Activated CD8-positive, alpha-beta memory T cell treated with anti-CD3 and anti-CD28 coated beads, Interleukin-2, amount 10 ng/mL, durations not matched to agents 7 days and 5 days (primary cell): ENCODE measurements around the gene ICOS. TPM values are rescaled to one million over a fixed set of nuclear protein-coding genes. Genes with fewer than 3 reads are reported as not detected.
A peak's percentile ranks its signal among the peaks of the same experiment; 100 is the strongest.

ENCODE experiments used
- ATAC-seq: fragments of 150-1000 bp; cut with Tn5 transposase; one replicate; pipeline ENCODE4 v1.10.0; 2021; ENCODE audit warnings: moderate library complexity
- CTCF ChIA-PET: fragments of 350-600 bp; sonication (Branson Sonifier 250); formaldehyde crosslinking; loops from one replicate; lab custom pipeline; 2021; ENCODE audit warnings: antibody characterized with exemption; lab: Charles Lee
- DNase-seq: peaks from one replicate; pipeline ENCODE4 v3.0.0-alpha.2; 2020
- H3K27ac Mint-ChIP-seq: one replicate; pipeline ENCODE4 v1.8.0; 2021; ENCODE audit warnings: mild to moderate bottlenecking, mixed read lengths
- H3K27me3 Mint-ChIP-seq: one replicate; pipeline ENCODE4 v1.8.0; 2021; ENCODE audit warnings: mixed read lengths
- H3K36me3 Mint-ChIP-seq: one replicate; pipeline ENCODE4 v1.8.0; 2021; ENCODE audit warnings: mild to moderate bottlenecking, mixed read lengths
- H3K4me1 Mint-ChIP-seq: one replicate; pipeline ENCODE4 v1.8.0; 2021; ENCODE audit warnings: mixed read lengths
- H3K4me3 Mint-ChIP-seq: one replicate; pipeline ENCODE4 v1.8.0; 2021; ENCODE audit warnings: mild to moderate bottlenecking, moderate library complexity, mixed read lengths
- H3K9me3 Mint-ChIP-seq: one replicate; pipeline ENCODE4 v1.8.0; 2022; ENCODE audit warnings: low read depth, mixed read lengths
- total RNA-seq, 2 experiments: library from RNA; stranded (reverse); gene quantifications; one replicate each; pipeline ENCODE4 v1.2.3, GENCODE V29; 2021

The ICOS gene
- 10 to 100 TPM; 26.9 to 49.7 TPM for total RNA-seq

DNA sequence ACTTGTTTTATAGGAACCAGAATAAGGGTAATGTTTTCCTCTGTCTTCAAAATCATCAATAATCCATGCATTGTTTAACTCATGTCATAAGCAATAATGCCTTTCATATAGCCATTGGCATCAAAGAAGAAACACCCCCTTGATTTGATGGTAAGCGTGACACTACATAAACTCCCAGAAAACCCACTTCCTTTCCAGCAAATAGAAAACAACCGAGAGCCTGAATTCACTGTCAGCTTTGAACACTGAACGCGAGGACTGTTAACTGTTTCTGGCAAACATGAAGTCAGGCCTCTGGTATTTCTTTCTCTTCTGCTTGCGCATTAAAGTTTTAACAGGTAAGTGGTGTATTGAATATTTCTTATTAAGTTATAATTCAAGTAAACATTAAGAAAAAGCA, at the start of gene ICOS:
Gene ICOS, plus strand, starts transcription at position 229 of the 400 bp plus-strand sequence. Its CDS starts 52 bp downstream, at position 281.
- DNase-seq: peak; percentile 72
- ATAC-seq: peak; percentile 65
- no peaks in the 10 kb centered on the region for H3K27me3 Mint-ChIP-seq
- peaks cover 66% of the 10 kb centered on the region for H3K4me1 Mint-ChIP-seq
- peak within 1 kb of the TSS; percentile 85 for H3K27ac Mint-ChIP-seq
- peaks cover 43% of the 10 kb centered on the region for H3K36me3 Mint-ChIP-seq
- CTCF ChIA-PET: interaction anchor here (1.5 kb wide), 1 partner anchor 107 kb away, joined by 3 read pairs; no protein-coding TSS in a partner anchor
- H3K4me3 Mint-ChIP-seq: peak within 1 kb of the TSS; percentile 88
- H3K9me3 Mint-ChIP-seq: no peaks in the 10 kb centered on the region

GRCh38 chr2:203887677-203888076, 48.9 kb upstream of the ICOS start:
- CTCF ChIA-PET: interaction anchor here (1.1 to 2.4 kb wide), 5 partner anchors 10 to 72 kb away, joined by 4 to 24 read pairs (median 6); partner anchors contain the start of gene CTLA4
- ATAC-seq (no peak), DNase-seq (no peak)
- H3K4me1 Mint-ChIP-seq: peaks cover 65% of the 10 kb centered on the region
- H3K27me3 Mint-ChIP-seq: no peaks in the 10 kb centered on the region
- peak overlapping the region; percentile 42 for H3K27ac Mint-ChIP-seq
- no peaks in the 10 kb centered on the region for H3K9me3 Mint-ChIP-seq
- no peak overlapping the region for H3K4me3 Mint-ChIP-seq
- peaks cover 15% of the 10 kb centered on the region for H3K36me3 Mint-ChIP-seq

- H3K4me1 Mint-ChIP-seq: peaks cover 80% of the 10 kb centered on the region
- no peaks in the 10 kb centered on the region for H3K27me3 Mint-ChIP-seq
- H3K9me3 Mint-ChIP-seq: no peaks in the 10 kb centered on the region
- no peak overlapping the region for H3K4me3 Mint-ChIP-seq
- DNase-seq (no peak), ATAC-seq (no peak)
- CTCF ChIA-PET: interaction anchor here (0.9 to 2.0 kb wide), 4 partner anchors 10 to 35 kb away, joined by 3 to 6 read pairs (median 4); partner anchors contain the start of gene CTLA4
- no peak overlapping the region for H3K27ac Mint-ChIP-seq
- peaks cover 13% of the 10 kb centered on the region for H3K36me3 Mint-ChIP-seq
Measured at GRCh38 chr2:203889542-203889941, 47.0 kb upstream of the ICOS start.

DNA sequence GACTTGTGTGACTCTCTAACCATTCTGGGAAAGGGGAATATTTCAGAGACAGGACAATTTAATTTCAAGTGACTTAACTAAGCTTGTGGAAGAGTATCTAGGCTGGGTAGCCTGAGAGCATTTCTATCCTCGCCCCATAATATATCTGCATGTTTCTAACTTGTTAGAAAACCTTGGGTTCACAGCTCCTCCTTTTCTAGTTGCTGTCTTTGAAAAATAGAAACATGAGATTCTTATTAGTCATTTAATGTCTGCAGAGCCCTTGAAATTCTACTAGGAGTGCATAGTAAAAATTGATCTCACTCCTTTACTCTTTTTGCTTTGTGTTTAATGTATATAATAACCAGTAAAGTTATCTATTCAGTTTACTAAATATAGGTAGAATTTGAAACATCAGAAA, 46.6 kb upstream of the ICOS start:
- H3K27me3 Mint-ChIP-seq: no peaks in the 10 kb centered on the region
- peaks cover 83% of the 10 kb centered on the region for H3K4me1 Mint-ChIP-seq
- no peak overlapping the region for H3K27ac Mint-ChIP-seq
- no peaks in the 10 kb centered on the region for H3K9me3 Mint-ChIP-seq
- no peak for DNase-seq
- H3K36me3 Mint-ChIP-seq: peaks cover 13% of the 10 kb centered on the region
- ATAC-seq: no peak
- no peak overlapping the region for H3K4me3 Mint-ChIP-seq
- CTCF ChIA-PET: interaction anchor here (0.9 to 2.0 kb wide), 4 partner anchors 11 to 36 kb away, joined by 3 to 6 read pairs (median 4); partner anchors contain the start of gene CTLA4

DNA sequence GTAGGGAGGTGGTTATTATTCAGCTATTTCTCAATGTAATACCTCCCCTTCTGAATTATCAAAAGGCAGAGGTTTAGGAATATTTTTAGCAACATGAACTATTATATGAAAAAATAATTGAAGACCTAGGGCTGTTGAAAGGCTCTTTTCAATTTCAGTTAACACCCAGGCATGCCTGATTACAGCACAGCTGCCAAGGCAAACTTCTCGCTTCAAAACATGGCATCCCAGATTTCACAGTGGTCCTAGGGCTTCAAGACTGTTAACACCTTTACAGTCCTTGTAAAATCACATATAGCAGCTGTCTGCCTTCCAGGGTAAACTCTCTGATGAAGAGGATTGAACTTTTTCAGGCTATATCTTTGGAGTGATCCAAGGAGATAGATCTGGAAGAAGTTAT, 45.8 kb upstream of the ICOS start:
- ATAC-seq: no peak
- H3K27ac Mint-ChIP-seq: peak overlapping the region; percentile 60
- CTCF ChIA-PET: interaction anchor here (1.2 to 2.0 kb wide), 6 partner anchors 12 to 23 kb away, joined by 3 to 6 read pairs (median 4); partner anchors contain the start of gene CTLA4

DNA sequence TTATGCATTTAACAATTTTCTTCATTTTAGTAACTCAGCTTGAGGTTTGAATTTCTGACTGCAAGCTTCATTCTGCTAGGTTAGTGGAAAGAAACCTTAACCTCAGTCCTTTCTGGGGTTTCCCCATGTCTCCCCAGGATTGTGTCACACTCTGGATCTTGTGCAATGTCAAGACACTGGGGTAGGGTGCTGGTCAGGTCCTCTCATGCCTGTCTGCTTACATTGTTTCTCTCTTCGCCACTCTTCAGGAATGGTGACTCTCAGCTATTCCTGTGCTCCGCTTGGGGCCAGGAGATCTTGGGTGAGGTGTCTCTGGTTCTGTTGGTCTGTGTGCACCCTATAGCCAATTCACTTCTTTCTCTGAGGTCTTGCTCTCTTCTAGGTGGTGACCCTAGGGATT, 45.1 kb upstream of the ICOS start:
- Mint-ChIP-seq H3K9me3 (no peaks in the 10 kb centered on the region), H3K27me3 (no peaks in the 10 kb centered on the region), H3K4me3 (no peak overlapping the region), H3K4me1 (peaks cover 77% of the 10 kb centered on the region), H3K27ac (peak overlapping the region; percentile 60), H3K36me3 (peaks cover 17% of the 10 kb centered on the region)
- CTCF ChIA-PET: interaction anchor here (1.2 to 1.4 kb wide), 3 partner anchors 12 to 22 kb away, joined by 3 to 6 read pairs (median 4); no protein-coding TSS in a partner anchor
- peak; percentile 80 for DNase-seq
- ATAC-seq: peak; percentile 76

More for the DNA sequence above, 45.8 kb upstream of the ICOS start:
- no peaks in the 10 kb centered on the region for H3K27me3 Mint-ChIP-seq
- H3K4me3 Mint-ChIP-seq: no peak overlapping the region
- peaks cover 81% of the 10 kb centered on the region for H3K4me1 Mint-ChIP-seq
- no peaks in the 10 kb centered on the region for H3K9me3 Mint-ChIP-seq
- H3K36me3 Mint-ChIP-seq: peaks cover 15% of the 10 kb centered on the region
- no peak for DNase-seq

DNA sequence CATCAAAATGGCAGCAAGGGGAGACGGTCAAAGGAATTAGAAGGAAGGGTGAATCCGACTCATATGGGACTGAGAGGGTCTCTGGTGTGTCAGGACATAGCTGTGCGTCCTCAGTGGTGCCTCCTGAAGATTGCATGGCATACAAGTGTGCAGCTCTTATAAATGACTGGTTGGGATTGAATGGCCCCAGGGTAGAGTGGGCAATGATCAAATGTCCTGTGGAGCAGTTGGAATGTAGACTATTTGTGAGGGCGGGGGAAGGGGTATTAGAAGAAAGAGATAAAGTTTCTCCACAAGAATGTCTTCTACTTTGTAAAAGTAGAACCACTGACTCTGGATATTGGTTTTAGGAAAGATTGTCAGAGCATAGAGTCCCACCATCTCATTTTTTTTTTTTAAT, 44.4 kb upstream of the ICOS start:
- ATAC-seq (no peak), DNase-seq (no peak)
- Mint-ChIP-seq H3K4me3 (no peak overlapping the region), H3K4me1 (peaks cover 75% of the 10 kb centered on the region), H3K9me3 (no peaks in the 10 kb centered on the region), H3K27ac (peak overlapping the region; percentile 33), H3K36me3 (peaks cover 17% of the 10 kb centered on the region), H3K27me3 (no peaks in the 10 kb centered on the region)
- CTCF ChIA-PET: interaction anchor here (1.4 kb wide), 1 partner anchor 17 kb away, joined by 6 read pairs; no protein-coding TSS in a partner anchor

- no peak overlapping the region for H3K4me3 Mint-ChIP-seq
- CTCF ChIA-PET: interaction anchor here (0.7 to 1.6 kb wide), 3 partner anchors 16 to 25 kb away, joined by 3 to 6 read pairs (median 5); partner anchors contain the start of gene CTLA4
- peaks cover 75% of the 10 kb centered on the region for H3K4me1 Mint-ChIP-seq
- peak overlapping the region; percentile 61 for H3K27ac Mint-ChIP-seq
- peaks cover 17% of the 10 kb centered on the region for H3K36me3 Mint-ChIP-seq
- no peaks in the 10 kb centered on the region for H3K27me3 Mint-ChIP-seq
- DNase-seq: no peak
- ATAC-seq: no peak
- no peaks in the 10 kb centered on the region for H3K9me3 Mint-ChIP-seq
Measured at GRCh38 chr2:203893401-203893800, 43.2 kb upstream of the ICOS start.

GRCh38 chr2:203893840-203894239, 42.7 kb upstream of the ICOS start:
- Mint-ChIP-seq H3K9me3 (no peaks in the 10 kb centered on the region), H3K27ac (peak overlapping the region; percentile 64), H3K27me3 (no peaks in the 10 kb centered on the region), H3K4me1 (peaks cover 75% of the 10 kb centered on the region), H3K4me3 (no peak overlapping the region), H3K36me3 (peaks cover 16% of the 10 kb centered on the region)
- CTCF ChIA-PET: interaction anchor here (0.7 to 1.6 kb wide), 3 partner anchors 16 to 26 kb away, joined by 3 to 6 read pairs (median 5); partner anchors contain the start of gene CTLA4
- ATAC-seq (no peak), DNase-seq (no peak)

- Mint-ChIP-seq H3K4me1 (peaks cover 74% of the 10 kb centered on the region), H3K27ac (peak overlapping the region; percentile 64), H3K9me3 (no peaks in the 10 kb centered on the region), H3K36me3 (peaks cover 14% of the 10 kb centered on the region), H3K4me3 (no peak overlapping the region), H3K27me3 (no peaks in the 10 kb centered on the region)
- ATAC-seq (peak; percentile 70), DNase-seq (no peak)
- CTCF ChIA-PET: interaction anchor here (1.3 to 1.6 kb wide), 3 partner anchors 9 to 26 kb away, joined by 3 to 5 read pairs (median 3); partner anchors contain the start of gene CTLA4
Measured at GRCh38 chr2:203894262-203894661, 42.3 kb upstream of the ICOS start.

GRCh38 chr2:203897544-203897943, 39.0 kb upstream of the ICOS start:
- Mint-ChIP-seq H3K27me3 (no peaks in the 10 kb centered on the region), H3K4me3 (no peak overlapping the region), H3K4me1 (peaks cover 43% of the 10 kb centered on the region), H3K27ac (no peak overlapping the region), H3K36me3 (peaks cover 25% of the 10 kb centered on the region), H3K9me3 (peaks cover 13% of the 10 kb centered on the region)
- ATAC-seq: no peak
- no peak for DNase-seq
- CTCF ChIA-PET: interaction anchor here (1.0 to 1.9 kb wide), 3 partner anchors 11 to 20 kb away, joined by 3 to 8 read pairs (median 7); no protein-coding TSS in a partner anchor

DNA sequence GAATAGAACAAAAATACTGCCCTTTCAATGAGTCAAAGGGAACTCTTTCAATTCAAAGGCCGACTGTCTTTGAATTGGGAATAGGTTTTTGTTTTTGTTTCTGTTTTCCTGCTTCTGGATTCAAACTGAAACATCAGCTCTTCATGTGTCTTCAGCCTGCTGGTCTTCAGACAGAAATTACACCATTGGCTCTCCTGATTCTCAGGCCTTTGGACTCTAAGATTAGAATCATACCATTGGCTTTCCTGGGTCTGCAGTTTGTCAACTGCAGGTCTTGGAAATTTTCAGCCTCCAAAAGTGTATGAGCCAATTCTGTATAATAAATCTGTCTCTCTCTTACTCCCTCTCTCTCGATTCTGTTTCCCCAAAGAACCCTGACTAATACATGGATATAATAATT, 37.9 kb upstream of the ICOS start:
- ATAC-seq (no peak), DNase-seq (no peak)
- CTCF ChIA-PET: interaction anchor here (1.7 to 1.9 kb wide), 2 partner anchors 12 kb away, joined by 7 to 8 read pairs; no protein-coding TSS in a partner anchor
- Mint-ChIP-seq H3K27ac (no peak overlapping the region), H3K9me3 (peaks cover 13% of the 10 kb centered on the region), H3K4me3 (no peak overlapping the region), H3K36me3 (peaks cover 28% of the 10 kb centered on the region), H3K27me3 (no peaks in the 10 kb centered on the region), H3K4me1 (peaks cover 37% of the 10 kb centered on the region)

GRCh38 chr2:203900253-203900652, 36.3 kb upstream of the ICOS start:
- H3K4me1 Mint-ChIP-seq: peaks cover 22% of the 10 kb centered on the region
- no peak overlapping the region for H3K4me3 Mint-ChIP-seq
- DNase-seq: no peak
- ATAC-seq: no peak
- CTCF ChIA-PET: interaction anchor here (1.0 to 1.7 kb wide), 4 partner anchors 9 to 85 kb away, joined by 3 to 7 read pairs (median 5); no protein-coding TSS in a partner anchor
- H3K36me3 Mint-ChIP-seq: peaks cover 37% of the 10 kb centered on the region
- no peak overlapping the region for H3K27ac Mint-ChIP-seq
- H3K27me3 Mint-ChIP-seq: no peaks in the 10 kb centered on the region
- peaks cover 16% of the 10 kb centered on the region for H3K9me3 Mint-ChIP-seq
